Astrocyte (in vitro differentiated cells and primary cell): ENCODE data around the gene ZRANB1. TPM values are rescaled to one million over a fixed set of nuclear protein-coding genes. Genes with fewer than 3 reads are reported as not detected.

Experiments
- DNase-seq: peaks from one replicate; pipeline ENCODE4 v3.0.0-alpha.2; 2010; ENCODE audit warnings: low read depth
- FAIRE-seq: peaks from 2 replicates; lab custom pipeline; 2011; peaks lifted over from hg19 to GRCh38; lab: Jason Lieb, UNC
- H2AFZ ChIP-seq: 2 replicates; pipeline ENCODE4 v1.6.0; 2012; ENCODE audit warnings: low read depth, low read length, inconsistent platforms
- H3K27ac ChIP-seq: 2 replicates; pipeline ENCODE4 v1.5.1; 2011; ENCODE audit warnings: low read depth, low read length, inconsistent platforms
- H3K27me3 ChIP-seq: 2 replicates; pipeline ENCODE4 v1.6.0; 2011; ENCODE audit warnings: low read length, inconsistent platforms; ENCODE audit not compliant: insufficient read depth
- H3K36me3 ChIP-seq: 2 replicates; pipeline ENCODE4 v1.5.1; 2011; ENCODE audit warnings: low read length, inconsistent platforms; ENCODE audit not compliant: insufficient read depth
- H3K4me1 ChIP-seq: 2 replicates; pipeline ENCODE4 v1.5.1; 2011; ENCODE audit warnings: low read length, inconsistent platforms; ENCODE audit not compliant: insufficient read depth
- H3K4me2 ChIP-seq: 2 replicates; pipeline ENCODE4 v1.6.0; 2012; ENCODE audit warnings: low read length, inconsistent platforms
- H3K4me3 ChIP-seq: 2 replicates; pipeline ENCODE4 v1.5.1; 2011; ENCODE audit warnings: low read depth, mild to moderate bottlenecking, low read length, inconsistent platforms; ENCODE audit not compliant: insufficient read depth
- H3K79me2 ChIP-seq: 2 replicates; pipeline ENCODE4 v1.6.0; 2012; ENCODE audit warnings: mild to moderate bottlenecking, low read length, inconsistent platforms; ENCODE audit not compliant: insufficient read depth
- H3K9ac ChIP-seq: 2 replicates; pipeline ENCODE4 v1.6.0; 2012; ENCODE audit warnings: mild to moderate bottlenecking, low read length, inconsistent platforms
- H3K9me3 ChIP-seq: 2 replicates; pipeline ENCODE4 v1.5.1; 2012; ENCODE audit warnings: low read depth, mild to moderate bottlenecking, low read length, inconsistent platforms; ENCODE audit not compliant: insufficient read depth
- H4K20me1 ChIP-seq: 2 replicates; pipeline ENCODE4 v1.6.0; 2012; ENCODE audit warnings: low read length, inconsistent platforms; ENCODE audit not compliant: insufficient read depth
- H3K27ac Mint-ChIP-seq: one replicate; pipeline ENCODE4 v1.8.0; 2021; ENCODE audit warnings: mild to moderate bottlenecking, mixed read lengths; ENCODE audit not compliant: unreplicated experiment
- H3K27me3 Mint-ChIP-seq: one replicate; pipeline ENCODE4 v1.8.0; 2021; ENCODE audit warnings: low read depth, mixed read lengths; ENCODE audit not compliant: unreplicated experiment
- H3K36me3 Mint-ChIP-seq: one replicate; pipeline ENCODE4 v1.8.0; 2021; ENCODE audit warnings: low read depth, mixed read lengths; ENCODE audit not compliant: unreplicated experiment
- H3K4me1 Mint-ChIP-seq: one replicate; pipeline ENCODE4 v1.8.0; 2021; ENCODE audit warnings: low read depth, mixed read lengths; ENCODE audit not compliant: unreplicated experiment
- H3K4me3 Mint-ChIP-seq: one replicate; pipeline ENCODE4 v1.8.0; 2021; ENCODE audit warnings: mild to moderate bottlenecking, moderate library complexity, mixed read lengths; ENCODE audit not compliant: unreplicated experiment
- H3K9me3 Mint-ChIP-seq: one replicate; pipeline ENCODE4 v1.8.0; 2021; ENCODE audit warnings: mild to moderate bottlenecking, mixed read lengths; ENCODE audit not compliant: unreplicated experiment
- EZH2 ChIP-seq: IDR thresholded peaks from 2 replicates; pipeline ENCODE4 v1.6.1; 2012; ENCODE audit warnings: mild to moderate bottlenecking, low read length, inconsistent platforms; ENCODE audit not compliant: insufficient read depth
- total RNA-seq: library from RNA; stranded (reverse); gene quantifications from 2 replicates; pipeline ENCODE4 v1.2.1, GENCODE V29; 2021
- TF ChIP-seq, protein P1 (sequence below): IDR thresholded peaks from 2 replicates; pipeline ENCODE4 v1.5.1; 2011; ENCODE audit warnings: low read depth, mild to moderate bottlenecking, inconsistent platforms, low read length, moderate library complexity; ENCODE audit not compliant: insufficient read depth

The ZRANB1 gene
- total RNA-seq, 1 donor from 2014 or later: 24.9 TPM

DNA sequence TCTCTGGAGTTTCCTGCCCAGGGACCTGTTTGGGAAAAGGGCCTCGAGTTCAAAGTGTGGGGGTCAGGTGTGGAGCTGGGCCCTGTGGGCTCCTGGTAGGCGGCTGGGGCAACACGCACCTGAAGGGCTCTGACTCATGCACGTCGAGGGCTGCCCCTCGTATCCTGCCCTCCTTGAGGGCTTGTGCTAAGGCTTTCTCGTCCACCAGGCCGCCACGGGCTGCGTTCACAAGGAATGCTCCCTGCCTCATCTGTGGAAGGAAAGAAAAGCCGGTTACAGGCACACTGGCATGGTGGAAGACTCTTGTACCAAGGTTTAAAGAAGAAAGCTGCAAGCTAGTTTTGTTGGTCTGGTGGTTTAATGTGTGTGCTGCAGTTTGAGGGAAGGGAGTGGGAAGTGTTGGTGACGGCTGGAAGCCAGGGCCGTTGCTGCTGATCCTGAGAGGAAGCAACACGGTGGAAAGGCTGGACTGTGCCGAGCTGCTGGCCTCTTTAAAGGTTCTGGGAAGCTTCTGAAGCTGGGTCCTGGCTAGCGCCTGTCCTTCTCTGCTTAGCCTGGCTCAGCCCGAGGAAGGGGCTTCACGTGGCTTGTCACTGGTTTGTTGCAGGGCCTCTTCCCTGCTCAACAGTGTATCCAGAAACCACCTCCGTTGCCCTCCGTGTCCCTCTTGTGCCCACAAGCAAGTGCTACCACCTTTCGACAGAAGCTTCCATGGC, 52.0 kb downstream of the ZRANB1 start:
- Histone ChIP-seq H3K36me3 (peaks cover 32% of the 10 kb centered on the region), H3K79me2 (peaks cover 19% of the 10 kb centered on the region), H3K9ac (no peak overlapping the region), H3K27ac (no peak overlapping the region), H3K27me3 (no peaks in the 10 kb centered on the region), H3K4me3 (no peak overlapping the region), H2AFZ (no peak overlapping the region), H3K4me2 (no peak overlapping the region), H3K9me3 (no peaks in the 10 kb centered on the region), H3K4me1 (no peaks in the 10 kb centered on the region), H4K20me1 (peaks cover 68% of the 10 kb centered on the region)
- no peak for FAIRE-seq
- Mint-ChIP-seq H3K9me3 (no peaks in the 10 kb centered on the region), H3K27ac (no peak overlapping the region), H3K36me3 (peaks cover 22% of the 10 kb centered on the region), H3K4me3 (no peak overlapping the region), H3K4me1 (no peaks in the 10 kb centered on the region), H3K27me3 (no peaks in the 10 kb centered on the region)
- DNase-seq: no peak
- TF ChIP-seq, protein P1, sequence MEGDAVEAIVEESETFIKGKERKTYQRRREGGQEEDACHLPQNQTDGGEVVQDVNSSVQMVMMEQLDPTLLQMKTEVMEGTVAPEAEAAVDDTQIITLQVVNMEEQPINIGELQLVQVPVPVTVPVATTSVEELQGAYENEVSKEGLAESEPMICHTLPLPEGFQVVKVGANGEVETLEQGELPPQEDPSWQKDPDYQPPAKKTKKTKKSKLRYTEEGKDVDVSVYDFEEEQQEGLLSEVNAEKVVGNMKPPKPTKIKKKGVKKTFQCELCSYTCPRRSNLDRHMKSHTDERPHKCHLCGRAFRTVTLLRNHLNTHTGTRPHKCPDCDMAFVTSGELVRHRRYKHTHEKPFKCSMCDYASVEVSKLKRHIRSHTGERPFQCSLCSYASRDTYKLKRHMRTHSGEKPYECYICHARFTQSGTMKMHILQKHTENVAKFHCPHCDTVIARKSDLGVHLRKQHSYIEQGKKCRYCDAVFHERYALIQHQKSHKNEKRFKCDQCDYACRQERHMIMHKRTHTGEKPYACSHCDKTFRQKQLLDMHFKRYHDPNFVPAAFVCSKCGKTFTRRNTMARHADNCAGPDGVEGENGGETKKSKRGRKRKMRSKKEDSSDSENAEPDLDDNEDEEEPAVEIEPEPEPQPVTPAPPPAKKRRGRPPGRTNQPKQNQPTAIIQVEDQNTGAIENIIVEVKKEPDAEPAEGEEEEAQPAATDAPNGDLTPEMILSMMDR: no peak
- TF ChIP-seq EZH2: no peak

DNA sequence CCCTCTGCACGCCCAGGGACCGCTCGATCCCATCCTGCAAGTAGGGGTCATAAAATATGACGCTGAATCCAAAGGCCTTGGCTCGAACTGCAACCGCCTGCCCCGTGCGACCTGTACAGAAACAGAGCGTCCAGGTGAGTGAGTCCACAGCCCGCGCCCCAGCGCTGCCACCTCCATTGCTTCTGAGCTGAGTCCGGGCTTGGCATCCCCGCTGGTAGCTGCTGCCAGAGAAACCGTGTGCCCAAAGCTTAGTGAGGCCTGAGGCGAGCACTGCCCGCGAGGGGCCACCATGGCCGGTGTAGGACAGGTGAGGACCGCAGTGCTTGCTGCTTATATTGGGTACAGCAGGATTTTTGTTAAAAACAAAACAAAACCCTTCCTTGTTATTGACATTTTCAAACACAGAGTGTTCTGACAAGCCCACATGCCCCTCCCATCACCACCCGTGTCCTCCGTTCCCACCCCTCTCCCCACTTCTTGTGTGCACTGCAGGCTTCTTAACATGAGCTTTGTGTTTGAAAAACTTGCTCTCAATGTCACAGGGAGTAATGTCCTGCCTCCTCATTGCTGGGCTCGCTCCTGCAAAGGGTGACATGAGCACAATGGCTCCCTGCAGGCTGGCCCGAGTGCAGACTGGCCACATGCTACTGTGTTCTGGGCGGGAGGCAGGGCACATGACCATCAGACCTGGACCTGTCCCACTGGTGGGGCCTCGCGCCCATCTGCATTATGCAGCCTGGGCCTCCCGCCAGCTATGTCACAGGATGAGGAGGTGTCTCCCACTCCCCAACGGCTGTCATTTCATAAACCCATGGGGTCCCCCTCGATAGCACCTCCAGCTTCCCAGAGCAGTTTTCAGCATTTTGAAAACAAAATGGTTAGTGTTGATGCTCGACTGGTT, 52.9 kb downstream of the ZRANB1 start:
- no peaks in the 10 kb centered on the region for H3K27me3 Mint-ChIP-seq
- H2AFZ ChIP-seq: no peak overlapping the region
- DNase-seq (no peak), FAIRE-seq (no peak)
- no peak overlapping the region for H3K4me3 ChIP-seq
- peaks cover 29% of the 10 kb centered on the region for H3K36me3 ChIP-seq
- H3K9ac ChIP-seq: no peak overlapping the region
- H3K4me3 Mint-ChIP-seq: no peak overlapping the region
- H3K9me3 Mint-ChIP-seq: no peaks in the 10 kb centered on the region
- H3K4me1 ChIP-seq: peaks cover 5% of the 10 kb centered on the region
- H3K4me2 ChIP-seq: no peak overlapping the region
- no peaks in the 10 kb centered on the region for H3K27me3 ChIP-seq
- H3K27ac ChIP-seq: no peak overlapping the region
- H3K36me3 Mint-ChIP-seq: peaks cover 15% of the 10 kb centered on the region
- H3K9me3 ChIP-seq: no peaks in the 10 kb centered on the region
- no peak for TF ChIP-seq EZH2
- TF ChIP-seq, protein P1: no peak
- peaks cover 24% of the 10 kb centered on the region for H3K79me2 ChIP-seq
- no peak overlapping the region for H3K27ac Mint-ChIP-seq
- H4K20me1 ChIP-seq: peaks cover 74% of the 10 kb centered on the region
- peaks cover 2% of the 10 kb centered on the region for H3K4me1 Mint-ChIP-seq

DNA sequence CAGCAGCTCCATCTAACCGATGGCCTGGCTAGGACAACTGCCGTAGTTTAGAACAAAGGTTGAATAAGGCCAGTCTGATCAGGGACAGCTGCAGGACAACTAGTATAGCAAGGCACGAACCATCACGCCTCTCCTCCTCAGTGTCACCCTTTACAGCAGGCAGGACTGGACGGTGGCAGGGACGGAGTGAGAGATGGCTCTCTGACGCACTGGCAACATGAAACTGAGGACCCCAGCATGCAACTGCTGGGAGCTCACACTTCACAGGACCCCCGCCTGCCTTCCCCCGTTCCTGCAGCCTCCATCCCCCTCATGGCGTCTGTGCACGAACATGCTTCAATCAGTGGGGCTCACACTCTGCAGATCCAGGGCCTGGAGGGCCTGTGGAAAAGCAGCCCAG, 53.7 kb downstream of the ZRANB1 start:
- Histone ChIP-seq H3K27me3 (no peaks in the 10 kb centered on the region), H3K27ac (no peak overlapping the region), H3K4me3 (no peak overlapping the region), H3K9ac (no peak overlapping the region), H3K4me1 (peaks cover 13% of the 10 kb centered on the region), H3K79me2 (peaks cover 24% of the 10 kb centered on the region), H2AFZ (no peak overlapping the region), H4K20me1 (peaks cover 80% of the 10 kb centered on the region), H3K4me2 (no peak overlapping the region), H3K36me3 (peaks cover 27% of the 10 kb centered on the region), H3K9me3 (no peaks in the 10 kb centered on the region)
- peaks cover 17% of the 10 kb centered on the region for H3K36me3 Mint-ChIP-seq
- no peaks in the 10 kb centered on the region for H3K9me3 Mint-ChIP-seq
- H3K27ac Mint-ChIP-seq: no peak overlapping the region
- H3K27me3 Mint-ChIP-seq: no peaks in the 10 kb centered on the region
- TF ChIP-seq, protein P1: no peak
- no peak for TF ChIP-seq EZH2
- DNase-seq (no peak), FAIRE-seq (no peak)
- H3K4me1 Mint-ChIP-seq: peaks cover 5% of the 10 kb centered on the region
- no peak overlapping the region for H3K4me3 Mint-ChIP-seq
